SK-N-SH treated with all-trans-retinoic acid at 6 μM for 48 hours (cell line): Measurements from ENCODE around the gene DPF3.

Experiments used
- ATAC-seq: fragments of 200-7000 bp; cut with Tn5 transposase; 3 replicates; pipeline ENCODE4 v1.9.1; 2020; ENCODE audit warnings: mild to moderate bottlenecking, moderate library complexity
- ARNTL ChIP-seq: fragments of 450-650 bp; formaldehyde crosslinking; IDR thresholded peaks from 2 replicates; pipeline ENCODE4 v1.5.0; 2020; ENCODE audit warnings: low read depth, mild to moderate bottlenecking, moderate library complexity, borderline replicate concordance
- BACH2 ChIP-seq: fragments of 250-450 bp; sonication (Bioruptor Pico); IDR thresholded peaks from 2 replicates; pipeline ENCODE4 v1.9.0; 2021; ENCODE audit warnings: mild to moderate bottlenecking, borderline replicate concordance
- CSDC2 ChIP-seq: fragments of 250-450 bp; sonication (Bioruptor Pico); IDR thresholded peaks from 2 replicates; pipeline ENCODE4 v1.5.0; 2020; ENCODE audit warnings: mild to moderate bottlenecking, moderate library complexity
- ESRRG ChIP-seq: fragments of 250-450 bp; sonication (Bioruptor Pico); IDR thresholded peaks from 2 replicates; pipeline ENCODE4 v1.6.1; 2021; ENCODE audit warnings: mild to moderate bottlenecking
- GLIS3 ChIP-seq: fragments of 250-450 bp; sonication (Bioruptor Pico); IDR thresholded peaks from 2 replicates; pipeline ENCODE4 v1.5.0; 2020; ENCODE audit warnings: mild to moderate bottlenecking, moderate library complexity
- ISL1 ChIP-seq: fragments of 250-450 bp; sonication (Bioruptor Pico); IDR thresholded peaks from 2 replicates; pipeline ENCODE4 v2.1.2; 2022; ENCODE audit warnings: mild to moderate bottlenecking, moderate library complexity
- OSR1 ChIP-seq: fragments of 250-450 bp; sonication (Bioruptor Pico); IDR thresholded peaks from 2 replicates; pipeline ENCODE4 v1.8.0; 2022; ENCODE audit warnings: moderate library complexity, mild to moderate bottlenecking, inconsistent platforms
- RARB ChIP-seq: fragments of 250-450 bp; sonication (Bioruptor Pico); IDR thresholded peaks from 2 replicates; pipeline ENCODE4 v1.8.0; 2021; ENCODE audit warnings: mild to moderate bottlenecking, moderate library complexity
- SNAI2 ChIP-seq: fragments of 250-450 bp; sonication (Bioruptor Pico); IDR thresholded peaks from 2 replicates; pipeline ENCODE4 v1.5.0; 2020; ENCODE audit warnings: mild to moderate bottlenecking, moderate library complexity
- TOX ChIP-seq: fragments of 250-450 bp; sonication (Bioruptor Pico); IDR thresholded peaks from 2 replicates; pipeline ENCODE4 v1.8.0; 2021; ENCODE audit warnings: mild to moderate bottlenecking, moderate library complexity, borderline replicate concordance
- ZFP3 ChIP-seq: fragments of 250-450 bp; sonication (Bioruptor Pico); IDR thresholded peaks from 2 replicates; pipeline ENCODE4 v1.5.0; 2020; ENCODE audit warnings: mild to moderate bottlenecking, moderate library complexity
- ZFP30 ChIP-seq: fragments of 450-650 bp; formaldehyde crosslinking; IDR thresholded peaks from 2 replicates; pipeline ENCODE4 v1.5.0; 2022; ENCODE audit warnings: mild to moderate bottlenecking, moderate library complexity
- ZNF565 ChIP-seq: fragments of 450-650 bp; formaldehyde crosslinking; conservative IDR thresholded peaks from 2 replicates; pipeline ENCODE4 v1.5.0; 2020; ENCODE audit warnings: low read depth, mild to moderate bottlenecking, moderate library complexity
- ZNF70 ChIP-seq: fragments of 450-650 bp; formaldehyde crosslinking; IDR thresholded peaks from 2 replicates; pipeline ENCODE4 v1.5.0; 2020; ENCODE audit warnings: mild to moderate bottlenecking, moderate library complexity
- ZNF8 ChIP-seq: fragments of 450-650 bp; formaldehyde crosslinking; IDR thresholded peaks from 2 replicates; pipeline ENCODE4 v1.5.0; 2020; ENCODE audit warnings: mild to moderate bottlenecking, moderate library complexity
- TF ChIP-seq, protein P1 (sequence below): fragments of 250-450 bp; sonication (Bioruptor Pico); IDR thresholded peaks from 2 replicates; pipeline ENCODE4 v1.5.1; 2020; ENCODE audit warnings: low read depth, mild to moderate bottlenecking, moderate library complexity
- TF ChIP-seq, protein P2 (sequence below): fragments of 250-450 bp; sonication (Bioruptor Pico); IDR thresholded peaks from 2 replicates; pipeline ENCODE4 v1.8.0; 2020; ENCODE audit warnings: mild to moderate bottlenecking, moderate library complexity, borderline replicate concordance
- TF ChIP-seq, protein P3 (sequence below): fragments of 250-450 bp; sonication (Bioruptor Pico); IDR thresholded peaks from 2 replicates; pipeline ENCODE4 v1.5.0; 2020; ENCODE audit warnings: mild to moderate bottlenecking, moderate library complexity
- TF ChIP-seq, protein P4 (sequence below): fragments of 250-450 bp; sonication (Bioruptor Pico); IDR thresholded peaks from 2 replicates; pipeline ENCODE4 v1.5.1; 2021; ENCODE audit warnings: mild to moderate bottlenecking, moderate library complexity

DPF3 gene

DNA sequence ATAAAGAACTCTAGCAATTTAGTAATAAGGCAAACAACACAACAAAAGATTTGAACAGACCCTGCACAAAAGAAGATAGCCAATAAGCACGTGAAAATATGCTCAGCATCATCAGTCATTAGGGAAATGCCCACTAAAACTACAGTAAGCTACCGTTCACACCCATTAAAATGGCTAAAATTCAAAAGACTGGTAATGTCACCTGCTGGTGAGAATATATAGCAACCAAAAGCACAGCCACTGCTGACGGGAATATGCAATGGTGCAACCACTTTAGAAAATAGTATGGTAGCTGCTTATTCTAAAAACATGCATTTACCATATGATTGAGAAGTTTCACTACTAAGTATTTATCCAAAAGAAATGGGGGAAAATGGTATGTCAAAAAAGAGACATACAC, 74.9 kb downstream of the DPF3 start:
- no peak for ATAC-seq
- TF ChIP-seq BACH2 (CRISPR knock-in tag) (no peak), CSDC2 (no peak)

DNA sequence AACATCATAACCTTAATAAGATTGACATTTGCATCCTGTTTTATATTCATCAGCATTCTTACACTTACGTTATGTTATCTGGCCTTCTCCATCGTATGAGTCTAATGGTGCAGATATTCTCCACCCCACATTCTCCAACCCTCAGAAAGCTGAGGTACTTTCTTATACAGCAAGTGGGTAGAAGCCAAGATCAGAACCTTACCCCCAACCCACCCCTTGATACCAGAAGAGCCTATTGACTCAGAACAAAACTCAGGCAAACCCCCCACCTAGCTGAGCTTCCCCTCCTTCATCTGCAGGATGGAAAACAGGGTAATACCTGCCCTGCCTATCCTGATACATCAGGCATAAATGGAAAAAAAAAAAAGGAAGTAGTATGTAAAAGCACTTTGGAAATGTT, 77.6 kb downstream of the DPF3 start:
- ATAC-seq: no peak
- TF ChIP-seq RARB (no peak), GLIS3 (no peak)
- TF ChIP-seq, protein P1, sequence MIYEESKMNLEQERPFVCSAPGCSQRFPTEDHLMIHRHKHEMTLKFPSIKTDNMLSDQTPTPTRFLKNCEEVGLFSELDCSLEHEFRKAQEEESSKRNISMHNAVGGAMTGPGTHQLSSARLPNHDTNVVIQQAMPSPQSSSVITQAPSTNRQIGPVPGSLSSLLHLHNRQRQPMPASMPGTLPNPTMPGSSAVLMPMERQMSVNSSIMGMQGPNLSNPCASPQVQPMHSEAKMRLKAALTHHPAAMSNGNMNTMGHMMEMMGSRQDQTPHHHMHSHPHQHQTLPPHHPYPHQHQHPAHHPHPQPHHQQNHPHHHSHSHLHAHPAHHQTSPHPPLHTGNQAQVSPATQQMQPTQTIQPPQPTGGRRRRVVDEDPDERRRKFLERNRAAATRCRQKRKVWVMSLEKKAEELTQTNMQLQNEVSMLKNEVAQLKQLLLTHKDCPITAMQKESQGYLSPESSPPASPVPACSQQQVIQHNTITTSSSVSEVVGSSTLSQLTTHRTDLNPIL (CRISPR knock-in tag): no peak

DNA sequence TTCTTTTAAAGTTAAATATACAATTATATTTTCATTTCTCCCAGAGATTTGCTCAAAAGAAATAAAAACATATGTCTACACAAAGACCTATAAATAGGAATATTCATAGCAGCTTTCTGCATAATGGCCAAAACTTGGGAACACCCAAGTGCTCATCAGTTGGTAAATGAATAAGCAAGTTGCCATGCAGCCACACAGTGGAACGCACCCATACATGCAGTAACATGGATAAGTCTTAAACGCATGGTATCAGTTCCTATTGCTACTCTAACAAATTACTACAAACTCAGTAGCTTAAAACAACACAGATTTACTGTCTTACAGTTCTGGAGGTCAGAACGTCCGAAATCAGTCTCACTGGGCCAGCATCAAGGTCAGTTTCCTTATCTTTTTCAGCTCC, 78.5 kb downstream of the DPF3 start:
- TF ChIP-seq ZFP3 (CRISPR knock-in tag) (no peak), CSDC2 (no peak), SNAI2 (CRISPR knock-in tag) (no peak), RARB (no peak)
- TF ChIP-seq, all 23 proteins: peak for 0
- ATAC-seq: no peak

DNA sequence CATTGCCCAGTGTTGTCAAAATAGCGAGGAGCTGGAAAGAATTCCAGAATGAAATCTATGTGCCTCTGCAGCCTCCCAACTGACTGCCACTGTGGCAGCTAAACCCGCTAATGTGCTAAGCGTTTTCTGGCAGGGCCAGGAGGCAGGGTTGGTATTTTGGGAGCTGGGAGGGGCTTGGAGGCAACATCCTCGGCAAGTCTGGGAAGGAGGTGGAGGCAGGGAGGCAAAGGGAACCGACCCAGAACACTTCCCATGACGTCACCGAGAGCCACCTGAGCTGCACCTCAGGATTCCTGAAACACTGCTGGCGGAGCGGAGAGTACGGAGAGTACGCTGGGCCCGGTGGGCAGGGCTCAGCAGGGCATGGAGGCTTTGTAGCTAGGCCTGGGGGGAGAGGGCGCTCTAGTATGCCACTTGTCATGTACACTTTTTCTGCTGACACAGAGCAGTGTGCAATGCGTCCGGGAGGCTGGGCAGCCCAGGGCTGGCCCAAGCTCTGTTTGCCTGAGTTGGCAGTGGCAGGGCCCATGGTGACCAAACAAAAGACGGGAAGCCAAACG, 81.5 kb downstream of the DPF3 start:
- ATAC-seq: no peak; the same call in 2 of the 3 replicates
- TF ChIP-seq ZNF8 (no peak), OSR1 (CRISPR knock-in tag) (no peak), SNAI2 (CRISPR knock-in tag) (no peak), ZNF565 (CRISPR knock-in tag) (no peak), ARNTL (no peak), ZFP3 (CRISPR knock-in tag) (no peak)
- TF ChIP-seq, protein P2, sequence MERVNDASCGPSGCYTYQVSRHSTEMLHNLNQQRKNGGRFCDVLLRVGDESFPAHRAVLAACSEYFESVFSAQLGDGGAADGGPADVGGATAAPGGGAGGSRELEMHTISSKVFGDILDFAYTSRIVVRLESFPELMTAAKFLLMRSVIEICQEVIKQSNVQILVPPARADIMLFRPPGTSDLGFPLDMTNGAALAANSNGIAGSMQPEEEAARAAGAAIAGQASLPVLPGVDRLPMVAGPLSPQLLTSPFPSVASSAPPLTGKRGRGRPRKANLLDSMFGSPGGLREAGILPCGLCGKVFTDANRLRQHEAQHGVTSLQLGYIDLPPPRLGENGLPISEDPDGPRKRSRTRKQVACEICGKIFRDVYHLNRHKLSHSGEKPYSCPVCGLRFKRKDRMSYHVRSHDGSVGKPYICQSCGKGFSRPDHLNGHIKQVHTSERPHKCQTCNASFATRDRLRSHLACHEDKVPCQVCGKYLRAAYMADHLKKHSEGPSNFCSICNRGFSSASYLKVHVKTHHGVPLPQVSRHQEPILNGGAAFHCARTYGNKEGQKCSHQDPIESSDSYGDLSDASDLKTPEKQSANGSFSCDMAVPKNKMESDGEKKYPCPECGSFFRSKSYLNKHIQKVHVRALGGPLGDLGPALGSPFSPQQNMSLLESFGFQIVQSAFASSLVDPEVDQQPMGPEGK (CRISPR knock-in tag): no peak
- TF ChIP-seq, all 23 proteins: peak for 0

DNA sequence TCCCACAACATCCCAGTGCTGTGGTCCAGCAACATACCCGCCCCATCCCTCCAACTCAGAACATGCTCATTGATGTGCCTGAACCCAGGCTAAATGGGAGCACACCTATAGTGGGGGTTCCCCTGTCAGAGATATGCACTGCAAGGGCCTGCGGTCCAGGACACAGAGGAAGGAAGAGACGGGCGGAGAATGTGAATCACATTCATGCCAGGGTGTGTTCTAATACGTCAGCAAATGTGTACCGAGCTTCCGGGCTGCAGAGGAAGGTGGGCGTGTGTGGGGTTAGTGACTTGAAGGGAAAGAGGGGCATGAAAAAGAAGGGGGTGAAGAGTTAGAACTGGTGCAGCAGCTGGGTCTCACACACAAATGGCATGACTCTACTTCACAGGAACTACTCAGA, 83.7 kb downstream of the DPF3 start:
- TF ChIP-seq, protein P2 (CRISPR knock-in tag): no peak
- TF ChIP-seq RARB (no peak), ZNF8 (no peak), ZNF70 (CRISPR knock-in tag) (no peak), ZFP30 (CRISPR knock-in tag) (no peak), ESRRG (CRISPR knock-in tag) (no peak), BACH2 (CRISPR knock-in tag) (no peak), GLIS3 (no peak), ISL1 (CRISPR knock-in tag) (no peak), TOX (CRISPR knock-in tag) (no peak)
- TF ChIP-seq, protein P3, sequence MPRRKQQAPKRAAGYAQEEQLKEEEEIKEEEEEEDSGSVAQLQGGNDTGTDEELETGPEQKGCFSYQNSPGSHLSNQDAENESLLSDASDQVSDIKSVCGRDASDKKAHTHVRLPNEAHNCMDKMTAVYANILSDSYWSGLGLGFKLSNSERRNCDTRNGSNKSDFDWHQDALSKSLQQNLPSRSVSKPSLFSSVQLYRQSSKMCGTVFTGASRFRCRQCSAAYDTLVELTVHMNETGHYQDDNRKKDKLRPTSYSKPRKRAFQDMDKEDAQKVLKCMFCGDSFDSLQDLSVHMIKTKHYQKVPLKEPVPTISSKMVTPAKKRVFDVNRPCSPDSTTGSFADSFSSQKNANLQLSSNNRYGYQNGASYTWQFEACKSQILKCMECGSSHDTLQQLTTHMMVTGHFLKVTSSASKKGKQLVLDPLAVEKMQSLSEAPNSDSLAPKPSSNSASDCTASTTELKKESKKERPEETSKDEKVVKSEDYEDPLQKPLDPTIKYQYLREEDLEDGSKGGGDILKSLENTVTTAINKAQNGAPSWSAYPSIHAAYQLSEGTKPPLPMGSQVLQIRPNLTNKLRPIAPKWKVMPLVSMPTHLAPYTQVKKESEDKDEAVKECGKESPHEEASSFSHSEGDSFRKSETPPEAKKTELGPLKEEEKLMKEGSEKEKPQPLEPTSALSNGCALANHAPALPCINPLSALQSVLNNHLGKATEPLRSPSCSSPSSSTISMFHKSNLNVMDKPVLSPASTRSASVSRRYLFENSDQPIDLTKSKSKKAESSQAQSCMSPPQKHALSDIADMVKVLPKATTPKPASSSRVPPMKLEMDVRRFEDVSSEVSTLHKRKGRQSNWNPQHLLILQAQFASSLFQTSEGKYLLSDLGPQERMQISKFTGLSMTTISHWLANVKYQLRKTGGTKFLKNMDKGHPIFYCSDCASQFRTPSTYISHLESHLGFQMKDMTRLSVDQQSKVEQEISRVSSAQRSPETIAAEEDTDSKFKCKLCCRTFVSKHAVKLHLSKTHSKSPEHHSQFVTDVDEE (CRISPR knock-in tag): no peak
- TF ChIP-seq, protein P4, sequence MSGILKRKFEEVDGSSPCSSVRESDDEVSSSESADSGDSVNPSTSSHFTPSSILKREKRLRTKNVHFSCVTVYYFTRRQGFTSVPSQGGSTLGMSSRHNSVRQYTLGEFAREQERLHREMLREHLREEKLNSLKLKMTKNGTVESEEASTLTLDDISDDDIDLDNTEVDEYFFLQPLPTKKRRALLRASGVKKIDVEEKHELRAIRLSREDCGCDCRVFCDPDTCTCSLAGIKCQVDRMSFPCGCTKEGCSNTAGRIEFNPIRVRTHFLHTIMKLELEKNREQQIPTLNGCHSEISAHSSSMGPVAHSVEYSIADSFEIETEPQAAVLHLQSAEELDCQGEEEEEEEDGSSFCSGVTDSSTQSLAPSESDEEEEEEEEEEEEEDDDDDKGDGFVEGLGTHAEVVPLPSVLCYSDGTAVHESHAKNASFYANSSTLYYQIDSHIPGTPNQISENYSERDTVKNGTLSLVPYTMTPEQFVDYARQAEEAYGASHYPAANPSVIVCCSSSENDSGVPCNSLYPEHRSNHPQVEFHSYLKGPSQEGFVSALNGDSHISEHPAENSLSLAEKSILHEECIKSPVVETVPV (CRISPR knock-in tag): no peak
- no peak for ATAC-seq
